HG03439 (cell line): Measurements from ENCODE around the gene CYTH4.
"Not testable (repeated sequence)": the region's sequence is repeated elsewhere in the genome, so short reads cannot be mapped to it uniquely, and the experiment has no call there.

ENCODE experiments used
- ATAC-seq: cut with Tn5 transposase; IDR thresholded peaks from one replicate; pipeline ENCODE4 v1.9.1; 2021; ENCODE audit warnings: mild to moderate bottlenecking, moderate library complexity; ENCODE audit not compliant: unreplicated experiment

CYTH4 gene, protein sequence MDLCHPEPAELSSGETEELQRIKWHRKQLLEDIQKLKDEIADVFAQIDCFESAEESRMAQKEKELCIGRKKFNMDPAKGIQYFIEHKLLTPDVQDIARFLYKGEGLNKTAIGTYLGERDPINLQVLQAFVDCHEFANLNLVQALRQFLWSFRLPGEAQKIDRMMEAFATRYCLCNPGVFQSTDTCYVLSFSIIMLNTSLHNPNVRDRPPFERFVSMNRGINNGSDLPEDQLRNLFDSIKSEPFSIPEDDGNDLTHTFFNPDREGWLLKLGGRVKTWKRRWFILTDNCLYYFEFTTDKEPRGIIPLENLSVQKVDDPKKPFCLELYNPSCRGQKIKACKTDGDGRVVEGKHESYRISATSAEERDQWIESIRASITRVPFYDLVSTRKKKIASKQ

DNA sequence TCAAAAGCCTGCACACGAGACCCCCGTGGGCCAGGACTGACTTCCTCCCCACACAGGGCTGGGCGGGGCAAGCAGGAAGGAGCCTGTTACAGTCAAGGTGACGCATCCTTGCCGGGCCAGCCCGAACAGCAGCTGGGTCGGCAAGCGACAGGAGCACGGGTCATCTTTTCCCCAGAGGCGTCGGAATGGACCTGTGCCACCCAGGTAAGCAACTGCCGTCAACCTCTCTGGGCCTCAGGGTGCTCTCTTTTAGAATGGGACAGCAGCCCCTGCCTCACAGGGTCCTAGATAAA lies at the start of gene CYTH4:
Gene CYTH4, plus strand, starts transcription at position 124 of the 293 bp plus-strand sequence. Its CDS starts 62 bp downstream, at position 186.
- ATAC-seq, result no peak

DNA sequence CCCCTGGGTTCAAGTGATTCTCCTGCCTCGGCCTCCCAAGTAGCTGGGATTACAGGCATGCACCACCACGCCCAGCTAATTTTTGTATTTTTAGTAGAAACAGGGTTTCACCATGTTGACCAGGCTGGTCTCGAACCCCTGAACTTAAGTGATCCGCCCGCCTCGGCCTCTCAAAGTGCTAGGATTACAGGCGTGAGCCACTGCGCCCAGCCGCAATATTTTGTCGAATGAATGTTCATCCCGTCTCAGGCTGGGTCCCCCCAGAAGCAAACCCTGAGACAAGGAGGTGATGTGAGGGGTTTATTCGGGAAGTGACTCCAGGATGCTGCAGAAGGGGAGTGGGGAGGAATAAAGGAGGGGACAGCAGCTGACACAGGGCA lies 48.9 kb upstream of the CYTH4 start:
- ATAC-seq, result not testable (repeated sequence)

GRCh38 chr22:37233751-37234631 lies 48.3 kb upstream of the CYTH4 start:
- ATAC-seq, result no peak

- no peak for ATAC-seq
Measured at GRCh38 chr22:37234736-37235711, 47.3 kb upstream of the CYTH4 start.

- no peak for ATAC-seq
Measured at GRCh38 chr22:37235897-37236607, 46.3 kb upstream of the CYTH4 start.

DNA sequence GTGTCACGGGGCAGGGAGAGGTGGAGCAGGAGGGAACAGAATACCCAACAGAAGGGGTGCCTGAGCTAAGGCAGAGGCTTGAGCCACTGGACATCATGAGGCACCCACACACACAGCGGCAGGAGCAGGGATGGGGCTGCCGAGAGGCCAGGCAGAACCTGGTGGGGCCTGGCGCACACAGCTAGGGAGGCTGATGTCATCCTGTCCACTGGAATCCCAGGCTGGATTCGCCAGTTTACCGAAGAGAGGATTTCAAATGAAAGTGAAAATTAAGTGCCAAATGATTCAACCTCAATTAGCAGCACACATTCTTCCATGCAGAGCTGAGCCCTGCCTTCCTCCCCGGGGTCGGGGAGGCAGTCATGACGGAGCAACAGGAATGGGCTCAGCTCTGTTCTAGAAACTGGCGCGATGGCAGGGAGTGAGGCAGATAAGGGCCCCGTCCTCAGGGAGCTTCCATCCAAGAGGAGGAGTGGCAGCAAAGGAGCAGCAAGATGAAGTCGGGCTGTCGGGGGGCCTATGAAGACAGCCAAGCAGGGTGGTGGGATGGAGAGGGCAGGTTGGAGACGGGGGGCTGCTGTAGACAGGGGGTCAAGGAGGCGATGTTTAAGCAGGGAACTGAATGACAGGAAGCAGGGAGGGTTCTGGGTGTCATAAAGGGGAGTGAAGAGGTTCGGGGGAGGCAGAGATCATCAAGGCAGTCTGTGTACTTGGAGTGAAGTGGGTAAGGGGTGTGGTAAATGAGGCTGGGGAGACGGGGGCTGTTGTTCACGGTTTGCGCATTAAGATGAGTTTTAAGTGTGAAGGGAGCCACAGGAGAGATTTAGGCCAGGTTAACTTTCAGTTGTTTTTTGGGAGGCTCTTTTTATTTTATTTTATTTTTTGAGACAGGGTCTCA lies 44.7 kb upstream of the CYTH4 start:
- ATAC-seq, result no peak

GRCh38 chr22:37239336-37240239 lies 42.7 kb upstream of the CYTH4 start:
- no peak for ATAC-seq

GRCh38 chr22:37240240-37240940 lies 41.9 kb upstream of the CYTH4 start:
- ATAC-seq, result no peak

DNA sequence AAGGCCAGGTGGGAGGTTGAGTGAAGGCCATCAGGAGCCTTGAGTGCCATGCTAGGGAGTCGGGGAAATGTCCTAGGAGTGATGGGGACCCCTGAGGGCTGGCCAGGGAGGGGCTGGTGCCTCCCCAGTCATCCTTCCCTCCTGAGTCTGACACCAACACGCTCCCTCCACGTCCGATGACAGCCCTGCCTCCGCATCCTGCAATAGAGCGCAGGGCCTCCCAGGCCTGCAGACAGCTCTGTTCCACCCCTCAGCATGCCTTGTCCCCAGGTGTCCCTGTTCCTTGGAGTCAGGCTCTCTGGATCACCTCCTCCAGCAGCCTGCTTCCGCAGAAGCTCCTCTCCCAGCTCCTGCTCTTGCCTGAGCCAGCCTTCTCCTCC lies 41.4 kb upstream of the CYTH4 start:
- ATAC-seq, result no peak

DNA sequence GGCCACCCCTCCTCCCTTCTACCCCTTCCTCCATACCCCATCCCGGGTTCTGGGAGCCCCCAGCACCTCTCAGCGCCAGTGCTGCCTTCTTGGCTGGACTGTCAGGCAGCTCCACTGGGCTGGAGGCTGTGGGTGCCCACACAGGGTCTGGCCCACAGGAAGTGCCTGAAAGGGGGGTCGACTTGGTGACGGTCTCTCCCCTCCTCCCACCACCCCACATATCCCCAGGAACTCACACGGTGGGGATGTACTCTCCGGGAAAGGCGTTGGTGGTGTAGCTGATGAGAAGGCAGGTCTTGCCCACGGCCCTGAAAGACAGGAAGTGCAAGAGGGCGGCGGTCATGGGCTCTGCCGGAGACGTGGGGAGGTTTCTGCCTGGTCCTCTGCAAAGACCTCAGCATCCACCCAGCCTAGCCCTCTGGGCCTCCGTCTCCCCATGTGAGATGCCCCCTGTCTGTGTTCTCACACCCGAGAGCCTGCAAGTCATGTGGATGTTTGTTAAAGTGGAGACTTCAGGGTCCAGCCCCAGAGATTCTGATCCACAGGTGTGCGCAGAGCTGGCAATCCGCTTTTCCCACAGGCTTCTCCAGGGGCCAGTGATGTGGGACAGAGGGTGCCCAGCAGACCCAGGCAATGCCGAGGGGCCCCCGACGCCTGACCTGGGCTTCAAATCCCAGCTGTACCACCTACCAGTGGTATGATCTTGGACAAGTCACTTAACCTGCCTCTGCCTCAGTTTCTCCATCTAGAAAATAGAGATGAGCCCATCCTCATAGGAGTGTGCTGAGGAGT lies 40.8 kb upstream of the CYTH4 start:
- no peak for ATAC-seq

- peak; percentile 60 for ATAC-seq
Measured at GRCh38 chr22:37242395-37242918, 39.9 kb upstream of the CYTH4 start.

GRCh38 chr22:37243402-37244113 lies 38.8 kb upstream of the CYTH4 start:
- peak; percentile 2 for ATAC-seq

- peak; percentile 44 for ATAC-seq
Measured at GRCh38 chr22:37244114-37244921, 38.0 kb upstream of the CYTH4 start, which contains the start of gene RAC2. Gene RAC2 (minus strand): TSS chr22:37244269. CDS start chr22:37244148, 121 bp downstream.

DNA sequence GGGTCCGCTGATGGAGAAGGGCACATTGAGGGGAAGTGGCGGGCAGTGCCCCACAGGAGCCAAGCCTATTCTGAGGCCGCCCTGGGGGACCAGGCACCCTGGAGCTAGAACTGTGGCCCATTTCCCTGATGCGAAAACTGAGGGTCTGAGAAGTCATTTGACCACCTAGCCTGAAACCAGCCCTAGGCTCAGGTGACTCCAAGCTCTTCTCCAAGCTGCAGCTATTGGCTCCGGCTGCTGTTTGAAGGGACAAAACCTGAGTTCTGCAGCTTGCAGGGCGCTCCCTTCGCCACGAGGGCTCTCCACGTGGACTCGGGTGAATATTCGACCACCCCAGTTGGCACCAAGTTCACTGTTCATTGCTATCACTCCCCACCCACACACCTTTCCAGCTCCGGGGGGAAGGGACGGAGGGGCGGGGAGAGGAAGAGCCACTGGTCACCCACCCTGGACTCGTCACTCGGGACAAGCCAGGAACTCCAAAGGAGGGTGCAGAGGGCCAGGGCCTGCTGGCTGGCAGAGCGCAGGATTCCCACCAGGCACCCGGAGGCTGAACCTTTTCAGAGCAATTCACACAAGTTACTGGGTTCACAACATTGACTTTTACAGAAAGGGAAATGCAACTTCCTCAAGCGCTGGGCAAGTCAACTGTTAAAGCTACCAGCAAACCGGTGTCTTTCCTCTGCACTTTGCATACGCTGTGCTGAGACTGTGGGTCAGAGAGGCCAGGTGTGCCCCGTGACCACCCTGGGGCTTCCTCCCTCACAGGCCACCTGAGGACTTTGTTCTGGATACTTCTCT lies 37.2 kb upstream of the CYTH4 start:
- ATAC-seq, result peak; percentile 29
